HUDEP-2 (cell line): ENCODE data around the gene INHBE.

Experiments
- DNase-seq, 76 experiments: peaks; one replicate each; lab custom pipeline; 2025; ENCODE audit not compliant: unreplicated experiment in 76 of 76; lab: John Stamatoyannopoulos, UW

The INHBE gene

GRCh38 chr12:57473886-57474285 lies 18.8 kb downstream of the INHBE start:
- no peak for DNase-seq

DNA sequence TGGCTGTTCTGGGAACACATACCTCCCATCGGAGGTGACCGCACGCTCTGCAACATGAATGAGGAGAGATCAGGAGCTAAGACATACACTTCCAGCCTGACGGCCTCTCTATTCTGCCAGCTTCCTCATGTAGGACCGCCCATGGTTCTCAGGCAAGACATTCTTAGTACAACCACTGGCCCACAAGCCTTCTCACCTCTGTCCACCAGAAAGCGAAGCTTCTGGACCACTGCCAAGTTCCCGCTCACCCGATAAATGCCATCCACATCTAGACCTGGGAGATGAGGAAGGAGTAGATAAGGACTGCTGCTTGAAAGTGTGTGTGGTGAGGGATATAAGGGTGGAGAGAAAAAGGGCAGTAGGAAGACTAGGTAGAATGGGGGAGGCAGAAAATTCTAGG lies 19.3 kb downstream of the INHBE start:
- DNase-seq = peak in 2 of 76 experiments; percentile 5 to 12

DNA sequence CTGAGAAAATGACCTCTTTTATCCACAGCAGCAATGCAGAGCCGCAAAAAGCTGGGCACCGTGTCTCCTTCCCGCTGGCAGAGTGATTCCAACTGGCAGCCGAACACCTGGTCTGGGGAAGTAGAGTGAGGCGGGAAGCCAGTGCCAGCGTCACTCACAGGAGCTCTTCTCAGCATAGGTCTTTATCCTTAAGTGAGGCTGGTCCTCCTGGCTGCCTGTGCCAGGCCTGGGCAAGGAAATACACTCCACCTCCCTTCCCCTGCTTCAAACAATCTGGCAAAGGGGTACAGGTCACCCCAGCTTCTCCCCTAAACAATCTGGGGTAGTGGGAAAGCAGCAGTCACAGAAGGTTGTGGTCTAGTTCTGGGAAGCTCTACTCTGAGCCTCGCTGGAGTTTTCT lies 19.8 kb downstream of the INHBE start:
- no peak for DNase-seq

- no peak for DNase-seq
Measured at GRCh38 chr12:57475271-57476161, 20.4 kb downstream of the INHBE start.

DNA sequence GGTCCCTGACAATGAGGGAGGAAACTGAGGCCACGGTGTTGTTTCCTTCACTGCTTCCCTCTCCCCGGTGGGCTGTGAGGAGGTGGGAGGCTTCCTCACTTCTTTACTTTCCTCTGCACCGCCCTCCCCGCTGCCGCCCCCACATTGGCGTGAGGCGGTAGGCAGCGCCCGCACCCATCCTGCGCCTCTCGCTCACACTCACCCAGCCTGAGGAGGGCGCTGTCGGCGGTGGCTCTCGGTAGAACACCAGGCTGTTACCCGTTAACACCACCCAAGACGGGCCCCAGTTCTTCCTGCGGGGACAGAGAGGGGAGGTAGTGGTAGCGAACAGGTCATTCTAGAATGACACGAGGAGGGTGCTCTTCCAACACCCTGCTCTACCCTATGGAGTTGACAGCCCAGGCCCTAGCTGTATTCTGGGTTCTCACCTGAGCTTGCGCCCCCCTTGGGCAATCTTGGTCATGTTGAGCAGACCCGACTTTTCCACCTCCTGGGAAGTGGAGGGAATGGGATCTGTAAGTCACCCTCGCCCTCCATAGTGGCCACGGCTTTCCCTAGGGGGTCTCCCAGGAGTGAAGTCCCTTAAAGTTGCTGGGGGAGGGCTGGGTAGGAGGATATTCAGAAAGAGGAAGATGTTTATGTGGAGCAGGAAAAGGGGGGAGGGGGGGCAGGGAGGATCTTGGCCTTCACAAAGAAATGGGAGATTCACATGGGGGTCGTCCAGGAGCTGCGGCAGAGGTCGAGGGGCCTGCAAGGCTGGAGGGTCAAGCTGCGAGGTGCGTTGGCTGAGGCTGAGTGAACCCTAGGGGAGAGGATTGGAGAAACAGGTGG lies 21.3 kb downstream of the INHBE start:
- DNase-seq = peak in 16 of 76 experiments; percentile 11 to 60 (median 32)

- no peak for DNase-seq
Measured at GRCh38 chr12:57476993-57477709, 22.0 kb downstream of the INHBE start.

- DNase-seq = peak in 1 of 76 experiments; percentile 8
Measured at GRCh38 chr12:57477710-57478681, 22.9 kb downstream of the INHBE start.

DNA sequence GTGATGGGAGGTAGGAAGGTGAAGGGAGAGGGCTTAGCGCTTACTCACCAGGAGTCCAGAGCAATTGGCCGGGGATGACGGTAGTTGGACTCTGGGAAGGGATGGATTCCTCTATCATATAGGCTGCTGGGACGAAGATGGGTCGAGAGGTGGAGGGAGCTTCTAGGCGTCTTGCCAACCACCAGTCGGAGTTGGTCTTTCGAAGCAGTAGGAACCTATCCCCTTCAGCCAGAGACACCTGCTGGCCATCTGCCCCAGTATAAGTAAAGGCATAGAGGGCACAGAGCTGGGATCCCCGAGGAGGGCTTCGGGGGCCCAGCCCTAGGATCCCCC lies 23.9 kb downstream of the INHBE start:
- no peak for DNase-seq

- no peak for DNase-seq
Measured at GRCh38 chr12:57479376-57480115, 24.4 kb downstream of the INHBE start, which contains the start of gene ARHGAP9. Gene ARHGAP9 (minus strand): TSS chr12:57479866. CDS start chr12:57479406, 460 bp downstream.

DNA sequence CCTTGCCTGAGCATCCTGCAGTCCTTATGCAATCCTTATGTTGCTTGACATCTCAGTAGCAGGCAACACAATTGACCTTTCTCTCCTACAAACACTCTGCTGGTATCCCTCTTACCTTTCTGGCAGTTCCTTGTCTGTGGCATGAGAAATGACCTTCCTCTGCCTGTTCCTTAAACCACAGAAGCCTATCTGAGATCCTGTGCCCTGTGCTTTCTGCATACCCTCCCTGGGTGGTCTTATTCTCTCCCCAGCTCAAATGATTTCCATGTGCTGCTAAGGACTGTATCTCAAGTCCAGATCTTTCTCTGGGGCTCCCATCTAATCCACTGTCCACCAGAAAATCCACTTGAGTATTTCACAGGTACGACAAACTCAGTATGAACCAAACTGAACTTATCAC lies 26.6 kb downstream of the INHBE start:
- no peak for DNase-seq

DNA sequence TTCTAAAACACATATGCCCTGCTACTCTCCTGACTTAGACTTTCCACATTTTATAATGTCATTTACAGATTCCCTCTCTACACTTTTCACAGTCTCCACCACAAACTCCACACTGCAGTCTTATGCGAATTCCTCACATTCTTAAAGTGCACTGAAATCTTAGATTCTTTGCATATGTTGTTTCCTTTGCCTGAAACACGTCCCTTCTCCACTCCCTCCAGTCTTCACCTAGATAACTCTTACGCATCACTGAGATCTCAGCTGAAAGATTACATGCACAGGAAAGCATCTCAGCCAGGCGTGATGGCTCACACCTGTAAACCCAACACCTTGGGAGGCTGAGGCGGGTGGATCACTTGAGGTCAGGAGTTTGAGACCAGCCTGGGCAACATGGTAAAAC lies 28.4 kb downstream of the INHBE start:
- no peak for DNase-seq

DNA sequence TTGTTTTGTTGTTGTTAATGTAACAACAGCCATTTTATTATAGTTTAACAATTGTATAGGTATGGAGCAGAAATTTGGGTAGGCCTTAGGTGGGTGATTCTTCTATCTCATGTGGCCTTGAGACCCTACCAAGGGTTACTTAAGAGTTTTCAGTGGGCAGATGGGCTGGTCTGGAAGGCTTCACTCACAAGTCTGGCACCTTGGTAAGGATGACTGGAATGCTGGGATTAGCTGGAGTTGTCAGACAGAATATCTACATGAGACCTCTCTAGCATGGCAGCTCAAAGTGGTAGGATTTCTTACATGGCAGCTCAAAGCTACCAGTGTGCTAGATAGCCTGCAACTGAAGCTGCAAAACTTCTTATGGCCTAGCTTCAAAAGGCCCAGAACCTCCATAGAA lies 30.6 kb downstream of the INHBE start:
- no peak for DNase-seq

- DNase-seq = no peak
Measured at GRCh38 chr12:57487055-57487596, 32.0 kb downstream of the INHBE start.

DNA sequence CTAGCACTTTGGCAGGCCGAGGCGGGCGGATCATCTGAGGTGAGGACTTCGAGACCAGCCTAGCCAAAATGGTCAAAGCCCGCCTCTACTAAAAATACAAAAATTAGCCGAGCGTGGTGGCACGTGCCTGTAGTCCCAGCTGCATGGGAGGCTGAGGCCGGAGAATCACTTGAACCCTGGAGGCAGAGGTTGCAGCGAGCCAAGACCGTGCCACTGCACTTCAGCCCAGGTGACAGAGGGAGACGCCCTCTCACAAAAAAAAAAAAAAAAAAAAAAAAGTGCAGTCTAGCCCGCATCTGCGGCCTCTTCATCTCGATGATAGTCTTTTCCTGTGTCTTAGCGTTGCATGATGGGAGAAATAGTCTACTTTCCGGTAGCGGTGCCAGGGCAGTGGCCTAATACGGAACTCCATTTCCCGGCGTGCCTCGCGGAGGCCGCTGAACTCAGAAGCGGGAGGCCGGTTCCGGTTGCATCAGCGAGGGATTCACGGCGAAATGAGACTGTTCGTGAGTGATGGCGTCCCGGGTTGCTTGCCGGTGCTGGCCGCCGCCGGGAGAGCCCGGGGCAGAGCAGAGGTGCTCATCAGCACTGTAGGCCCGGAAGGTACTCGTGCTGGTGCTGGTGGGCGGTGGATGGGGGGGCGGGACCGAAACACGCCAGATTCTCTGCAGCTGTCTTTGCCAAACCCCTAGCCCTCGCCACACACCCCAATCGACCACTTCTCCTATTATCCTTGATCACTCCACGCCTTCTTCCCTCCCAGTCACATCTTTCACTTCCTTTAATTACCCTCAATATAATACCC lies 32.7 kb downstream of the INHBE start, which contains the start of gene MARS1:
MARS1 (plus strand) TSS at position 472 of the 805 bp plus-strand sequence; CDS start at position 495, 23 bp downstream.
- peak in 75 of 76 experiments; percentile 30 to 97 (median 90) for DNase-seq

GRCh38 chr12:57488402-57489156 lies 33.5 kb downstream of the INHBE start:
- peak in 5 of 76 experiments; percentile 5 to 43 (median 15) for DNase-seq

DNA sequence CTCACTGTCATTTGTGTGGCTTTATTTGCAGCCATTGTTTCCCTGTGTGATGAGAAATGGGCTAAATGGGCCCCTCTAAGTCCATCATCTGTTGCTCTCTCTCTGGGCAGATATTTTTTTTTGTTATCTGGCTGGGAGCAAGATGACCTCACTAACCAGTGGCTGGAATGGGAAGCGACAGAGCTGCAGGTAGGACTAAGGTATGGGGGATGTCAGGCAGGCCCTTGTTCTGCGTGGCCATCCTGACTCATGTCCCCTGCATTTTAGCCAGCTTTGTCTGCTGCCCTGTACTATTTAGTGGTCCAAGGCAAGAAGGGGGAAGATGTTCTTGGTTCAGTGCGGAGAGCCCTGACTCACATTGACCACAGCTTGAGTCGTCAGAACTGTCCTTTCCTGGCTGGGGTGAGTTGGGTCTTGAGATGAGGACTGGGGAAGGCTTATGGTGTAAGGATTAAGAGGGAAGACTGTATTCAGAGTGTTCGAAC lies 34.1 kb downstream of the INHBE start:
- DNase-seq = no peak

DNA sequence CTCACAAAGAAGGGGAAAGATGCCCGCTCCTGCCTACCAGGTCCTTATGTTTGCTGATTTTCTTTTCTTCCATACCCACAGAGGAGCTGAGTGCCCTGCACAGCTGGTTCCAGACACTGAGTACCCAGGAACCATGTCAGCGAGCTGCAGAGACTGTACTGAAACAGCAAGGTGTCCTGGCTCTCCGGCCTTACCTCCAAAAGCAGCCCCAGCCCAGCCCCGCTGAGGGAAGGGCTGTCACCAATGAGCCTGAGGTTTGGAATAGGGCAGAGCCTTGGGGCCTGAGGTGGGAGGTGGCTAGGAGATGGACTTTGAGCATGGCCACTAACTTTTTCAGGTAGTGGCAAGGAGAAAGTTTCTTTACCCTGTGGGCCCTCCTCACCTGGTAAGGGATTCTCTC lies 35.0 kb downstream of the INHBE start:
- no peak for DNase-seq
